K562 (cell line): ENCODE measurements around the gene EIF4E1B. TPM values are rescaled to one million over a fixed set of nuclear protein-coding genes. Genes with fewer than 3 reads are reported as not detected.
A peak's percentile ranks its signal among the peaks of the same experiment; 100 is the strongest.

Experiments
- DMBX1 ChIP-seq: fragments of 250-450 bp; sonication (Bioruptor Pico); IDR thresholded peaks from 2 replicates; pipeline ENCODE4 v1.8.0; 2022; ENCODE audit warnings: inconsistent platforms, mild to moderate bottlenecking, moderate library complexity, borderline replicate concordance
- GTF2A2 ChIP-seq: IDR thresholded peaks from 2 replicates; pipeline ENCODE4 v1.6.1; 2016; ENCODE audit warnings: mild to moderate bottlenecking, missing genetic modification characterization, missing compliant biosample characterization
- HNRNPL ChIP-seq: fragments of 200-400 bp; formaldehyde crosslinking; IDR thresholded peaks from 2 replicates; pipeline ENCODE4 v1.6.1; 2017; ENCODE audit warnings: low read depth, mild to moderate bottlenecking, low read length
- KAT2B ChIP-seq: IDR thresholded peaks from one replicate; pipeline ENCODE4 v1.6.1; 2012; ENCODE audit warnings: low read depth, mild to moderate bottlenecking, control low read depth, inconsistent platforms, low read length, moderate library complexity
- KHSRP ChIP-seq: fragments of 450-650 bp; IDR thresholded peaks from 2 replicates; pipeline ENCODE4 v1.6.1; 2017
- MAFK ChIP-seq: IDR thresholded peaks from 2 replicates; pipeline ENCODE4 v1.6.1; 2011; ENCODE audit warnings: low read length, improper control_type of control experiment
- MEF2A ChIP-seq: IDR thresholded peaks from 2 replicates; pipeline ENCODE4 v1.6.1; 2011; ENCODE audit warnings: low read depth, mild to moderate bottlenecking, low read length, moderate library complexity; ENCODE audit not compliant: control insufficient read depth
- PHB2 ChIP-seq: fragments of 450-650 bp; IDR thresholded peaks from 2 replicates; pipeline ENCODE4 v1.6.1; 2017; ENCODE audit warnings: low read depth
- PRMT5 ChIP-seq: sonication (generic); formaldehyde crosslinking; IDR thresholded peaks from 2 replicates; pipeline ENCODE4 v1.5.0; 2020; ENCODE audit warnings: missing genetic modification reagents
- RB1 ChIP-seq: fragments of 450-650 bp; IDR thresholded peaks from 2 replicates; pipeline ENCODE4 v1.6.1; 2017; ENCODE audit warnings: low read depth, mild to moderate bottlenecking
- RBM34 ChIP-seq: fragments of 200-400 bp; formaldehyde crosslinking; IDR thresholded peaks from 2 replicates; pipeline ENCODE4 v1.6.1; 2018; ENCODE audit warnings: low read length, borderline replicate concordance; ENCODE audit not compliant: insufficient read depth
- SIRT6 ChIP-seq: IDR thresholded peaks from one replicate; pipeline ENCODE4 v1.6.1; 2012; ENCODE audit warnings: low read depth, mild to moderate bottlenecking, control low read depth, inconsistent platforms, low read length, moderate library complexity
- ZNF121 ChIP-seq: sonication (generic); formaldehyde crosslinking; conservative IDR thresholded peaks from 2 replicates; pipeline ENCODE4 v1.8.0; 2022; ENCODE audit warnings: missing genetic modification reagents
- ZNF212 ChIP-seq: fragments of 450-650 bp; formaldehyde crosslinking; IDR thresholded peaks from 2 replicates; pipeline ENCODE4 v1.4.0; 2020; ENCODE audit warnings: mild to moderate bottlenecking
- ZNF224 ChIP-seq: sonication (generic); formaldehyde crosslinking; IDR thresholded peaks from 2 replicates; pipeline ENCODE4 v1.8.0; 2022; ENCODE audit warnings: mild to moderate bottlenecking, missing genetic modification reagents
- ZNF311 ChIP-seq: fragments of 250-450 bp; sonication (Bioruptor Pico); IDR thresholded peaks from 2 replicates; pipeline ENCODE4 v1.4.0; 2020; ENCODE audit warnings: mild to moderate bottlenecking, moderate library complexity
- ZNF561 ChIP-seq: fragments of 450-650 bp; formaldehyde crosslinking; conservative IDR thresholded peaks from 2 replicates; pipeline ENCODE4 v1.4.0; 2020; ENCODE audit warnings: mild to moderate bottlenecking, moderate library complexity
- ZNF766 ChIP-seq: fragments of 200-800 bp; sonication (Bioruptor generic); conservative IDR thresholded peaks from 2 replicates; pipeline ENCODE4 v1.6.1; 2016; ENCODE audit warnings: missing genetic modification characterization, missing compliant biosample characterization
- polyA plus RNA-seq, 8 experiments: library from polyadenylated mRNA; depleted of rRNA in 4 of 8; stranded (reverse) in 5 of 8; unstranded in 3 of 8; fragments of >200 nt; fragmentation: Nextera tagmentation in 2 of 8; fragmentation: Illumina TruSeq in 1 of 8; extraction: Ambion mirVana in 2 of 8; extraction: Trizol in 1 of 8; gene quantifications; 2 replicates each; pipeline versions ENCODE4 v1.2.1 to v1.2.3, GENCODE V29; 2011 to 2014; ENCODE audit warnings: inconsistent platforms in 1 of 8, missing spikeins in 1 of 8
- total RNA-seq, 7 experiments: library from RNA; depleted of rRNA in 6 of 7; stranded (reverse); fragments of >200 nt in 6 of 7; fragmentation: Illumina TruSeq in 2 of 7; extraction: Trizol in 2 of 7; gene quantifications; 2 replicates each; pipeline versions ENCODE4 v1.2.1 to v1.2.3, GENCODE V29; 2011 to 2021; ENCODE audit warnings: low replicate concordance in 1 of 7
- TF ChIP-seq, protein P1 (sequence below), 3 experiments: IDR thresholded peaks in 2 of 3; conservative IDR thresholded peaks in 1 of 3; 2 replicates each; pipeline ENCODE4 v1.5.1; 2011 to 2012; ENCODE audit warnings: low read length in 3 of 3, mild to moderate bottlenecking in 3 of 3, control low read depth in 2 of 3, improper control_type of control experiment in 1 of 3, inconsistent platforms in 1 of 3, low read depth in 1 of 3, mixed read lengths in 1 of 3, moderate library complexity in 1 of 3; ENCODE audit not compliant: insufficient read depth in 2 of 3
- TF ChIP-seq, protein P2 (sequence below): fragments of 450-650 bp; formaldehyde crosslinking; conservative IDR thresholded peaks from 2 replicates; pipeline ENCODE4 v1.4.0; 2022; ENCODE audit warnings: mild to moderate bottlenecking, missing genetic modification characterization
- TF ChIP-seq, protein P3 (sequence below): sonication (generic); formaldehyde crosslinking; IDR thresholded peaks from 2 replicates; pipeline ENCODE4 v1.8.1; 2023; ENCODE audit warnings: mild to moderate bottlenecking, missing genetic modification reagents
- TF ChIP-seq, protein P4 (sequence below): fragments of 450-650 bp; formaldehyde crosslinking; IDR thresholded peaks from 2 replicates; pipeline ENCODE4 v1.4.0; 2020; ENCODE audit warnings: mild to moderate bottlenecking, moderate library complexity

Gene EIF4E1B
- total and polyA plus RNA-seq, 9 of the 15 experiments (the other 6 are each of a cell fraction or from before 2014, with no cell fraction given) = not detected

DNA sequence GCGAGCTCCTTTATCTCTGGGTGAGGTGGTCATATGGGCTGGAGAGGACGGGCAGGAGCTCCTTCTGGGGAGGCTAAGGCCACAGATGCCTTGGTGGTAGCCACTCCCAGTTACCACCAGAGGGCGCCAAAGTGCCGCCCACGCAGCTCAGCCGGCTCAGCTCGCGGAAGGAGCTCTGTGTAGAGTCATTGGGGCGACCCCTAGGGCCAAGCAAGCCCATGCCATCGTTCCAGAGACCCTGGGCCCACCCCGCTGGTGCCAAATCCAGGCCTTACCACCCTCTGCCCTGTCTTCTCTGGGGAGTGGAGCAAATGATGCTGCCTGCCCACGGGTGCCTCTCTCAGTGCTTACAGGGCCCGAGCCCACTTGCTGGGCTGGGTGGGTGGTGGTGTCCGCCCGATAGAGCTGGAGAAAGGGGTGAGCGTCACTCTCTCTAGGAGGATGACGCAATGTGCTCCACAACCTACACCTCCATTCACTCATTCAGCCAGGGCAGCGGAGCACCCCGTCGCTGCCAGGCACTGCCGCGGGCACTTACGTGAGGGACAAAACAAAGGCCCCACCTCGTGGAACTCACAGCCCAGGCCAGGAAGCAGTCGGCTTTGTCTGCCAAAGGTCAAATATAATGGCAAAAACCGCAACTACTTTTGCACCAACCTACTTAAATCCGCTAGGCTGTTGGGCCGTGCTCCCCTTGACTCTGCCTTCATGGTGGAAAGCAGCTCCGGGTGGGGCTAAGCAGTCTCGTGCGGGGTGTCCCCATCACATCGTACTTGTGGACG is 30.6 kb downstream of the EIF4E1B start (continued):
- TF ChIP-seq RBM34 (no peak), PRMT5 (CRISPR knock-in tag) (no peak), ZNF766 (CRISPR knock-in tag) (no peak), KHSRP (no peak), ZNF311 (CRISPR knock-in tag) (no peak), MEF2A (no peak), DMBX1 (CRISPR knock-in tag) (no peak), SIRT6 (no peak), ZNF224 (CRISPR knock-in tag) (no peak), MAFK (0 out of 2 replicates have a peak, but pooled peaks have one; percentile 2), ZNF212 (CRISPR knock-in tag) (no peak), HNRNPL (0 out of 2 replicates have a peak, but pooled peaks have one; percentile 49), GTF2A2 (tag) (no peak), PHB2 (no peak), RB1 (peak; percentile 79), ZNF121 (CRISPR knock-in tag) (no peak), ZNF561 (CRISPR knock-in tag) (no peak), KAT2B (no peak)
- TF ChIP-seq, protein P1, sequence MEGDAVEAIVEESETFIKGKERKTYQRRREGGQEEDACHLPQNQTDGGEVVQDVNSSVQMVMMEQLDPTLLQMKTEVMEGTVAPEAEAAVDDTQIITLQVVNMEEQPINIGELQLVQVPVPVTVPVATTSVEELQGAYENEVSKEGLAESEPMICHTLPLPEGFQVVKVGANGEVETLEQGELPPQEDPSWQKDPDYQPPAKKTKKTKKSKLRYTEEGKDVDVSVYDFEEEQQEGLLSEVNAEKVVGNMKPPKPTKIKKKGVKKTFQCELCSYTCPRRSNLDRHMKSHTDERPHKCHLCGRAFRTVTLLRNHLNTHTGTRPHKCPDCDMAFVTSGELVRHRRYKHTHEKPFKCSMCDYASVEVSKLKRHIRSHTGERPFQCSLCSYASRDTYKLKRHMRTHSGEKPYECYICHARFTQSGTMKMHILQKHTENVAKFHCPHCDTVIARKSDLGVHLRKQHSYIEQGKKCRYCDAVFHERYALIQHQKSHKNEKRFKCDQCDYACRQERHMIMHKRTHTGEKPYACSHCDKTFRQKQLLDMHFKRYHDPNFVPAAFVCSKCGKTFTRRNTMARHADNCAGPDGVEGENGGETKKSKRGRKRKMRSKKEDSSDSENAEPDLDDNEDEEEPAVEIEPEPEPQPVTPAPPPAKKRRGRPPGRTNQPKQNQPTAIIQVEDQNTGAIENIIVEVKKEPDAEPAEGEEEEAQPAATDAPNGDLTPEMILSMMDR (IDR thresholded peaks at IDR 0.05 in 2 of 3, conservative IDR thresholded peaks at IDR 0.05 in 1 of 3; ENCODE audit: insufficient read depth in 2 of 3, low read depth in 1 of 3, low read length in 3 of 3) = peak; percentile 94 to 98 (median 96)
- TF ChIP-seq, protein P2, sequence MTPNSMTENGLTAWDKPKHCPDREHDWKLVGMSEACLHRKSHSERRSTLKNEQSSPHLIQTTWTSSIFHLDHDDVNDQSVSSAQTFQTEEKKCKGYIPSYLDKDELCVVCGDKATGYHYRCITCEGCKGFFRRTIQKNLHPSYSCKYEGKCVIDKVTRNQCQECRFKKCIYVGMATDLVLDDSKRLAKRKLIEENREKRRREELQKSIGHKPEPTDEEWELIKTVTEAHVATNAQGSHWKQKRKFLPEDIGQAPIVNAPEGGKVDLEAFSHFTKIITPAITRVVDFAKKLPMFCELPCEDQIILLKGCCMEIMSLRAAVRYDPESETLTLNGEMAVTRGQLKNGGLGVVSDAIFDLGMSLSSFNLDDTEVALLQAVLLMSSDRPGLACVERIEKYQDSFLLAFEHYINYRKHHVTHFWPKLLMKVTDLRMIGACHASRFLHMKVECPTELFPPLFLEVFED (CRISPR knock-in tag) = no peak
- TF ChIP-seq, protein P3, sequence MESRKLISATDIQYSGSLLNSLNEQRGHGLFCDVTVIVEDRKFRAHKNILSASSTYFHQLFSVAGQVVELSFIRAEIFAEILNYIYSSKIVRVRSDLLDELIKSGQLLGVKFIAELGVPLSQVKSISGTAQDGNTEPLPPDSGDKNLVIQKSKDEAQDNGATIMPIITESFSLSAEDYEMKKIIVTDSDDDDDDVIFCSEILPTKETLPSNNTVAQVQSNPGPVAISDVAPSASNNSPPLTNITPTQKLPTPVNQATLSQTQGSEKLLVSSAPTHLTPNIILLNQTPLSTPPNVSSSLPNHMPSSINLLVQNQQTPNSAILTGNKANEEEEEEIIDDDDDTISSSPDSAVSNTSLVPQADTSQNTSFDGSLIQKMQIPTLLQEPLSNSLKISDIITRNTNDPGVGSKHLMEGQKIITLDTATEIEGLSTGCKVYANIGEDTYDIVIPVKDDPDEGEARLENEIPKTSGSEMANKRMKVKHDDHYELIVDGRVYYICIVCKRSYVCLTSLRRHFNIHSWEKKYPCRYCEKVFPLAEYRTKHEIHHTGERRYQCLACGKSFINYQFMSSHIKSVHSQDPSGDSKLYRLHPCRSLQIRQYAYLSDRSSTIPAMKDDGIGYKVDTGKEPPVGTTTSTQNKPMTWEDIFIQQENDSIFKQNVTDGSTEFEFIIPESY = no peak
- TF ChIP-seq, protein P4, sequence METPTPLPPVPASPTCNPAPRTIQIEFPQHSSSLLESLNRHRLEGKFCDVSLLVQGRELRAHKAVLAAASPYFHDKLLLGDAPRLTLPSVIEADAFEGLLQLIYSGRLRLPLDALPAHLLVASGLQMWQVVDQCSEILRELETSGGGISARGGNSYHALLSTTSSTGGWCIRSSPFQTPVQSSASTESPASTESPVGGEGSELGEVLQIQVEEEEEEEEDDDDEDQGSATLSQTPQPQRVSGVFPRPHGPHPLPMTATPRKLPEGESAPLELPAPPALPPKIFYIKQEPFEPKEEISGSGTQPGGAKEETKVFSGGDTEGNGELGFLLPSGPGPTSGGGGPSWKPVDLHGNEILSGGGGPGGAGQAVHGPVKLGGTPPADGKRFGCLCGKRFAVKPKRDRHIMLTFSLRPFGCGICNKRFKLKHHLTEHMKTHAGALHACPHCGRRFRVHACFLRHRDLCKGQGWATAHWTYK (CRISPR knock-in tag) = no peak
